Neural progenitor cell (in vitro differentiated cells): ENCODE data around the gene MN1.

ENCODE experiments used
- CTCF ChIP-seq: fragments of 200-600 bp; sonication (generic); IDR thresholded peaks from 2 replicates; pipeline ENCODE4 v1.5.1; 2017; ENCODE audit warnings: antibody characterized with exemption, mild to moderate bottlenecking
- EZH2 ChIP-seq: fragments of 200-600 bp; sonication (generic); IDR thresholded peaks from 2 replicates; pipeline ENCODE4 v1.6.1; 2017; ENCODE audit warnings: antibody characterized with exemption, mild to moderate bottlenecking, moderate library complexity
- EZH2phosphoT487 ChIP-seq: fragments of 200-600 bp; sonication (generic); IDR thresholded peaks from 2 replicates; pipeline ENCODE4 v1.6.1; 2017; ENCODE audit warnings: antibody characterized with exemption

DNA sequence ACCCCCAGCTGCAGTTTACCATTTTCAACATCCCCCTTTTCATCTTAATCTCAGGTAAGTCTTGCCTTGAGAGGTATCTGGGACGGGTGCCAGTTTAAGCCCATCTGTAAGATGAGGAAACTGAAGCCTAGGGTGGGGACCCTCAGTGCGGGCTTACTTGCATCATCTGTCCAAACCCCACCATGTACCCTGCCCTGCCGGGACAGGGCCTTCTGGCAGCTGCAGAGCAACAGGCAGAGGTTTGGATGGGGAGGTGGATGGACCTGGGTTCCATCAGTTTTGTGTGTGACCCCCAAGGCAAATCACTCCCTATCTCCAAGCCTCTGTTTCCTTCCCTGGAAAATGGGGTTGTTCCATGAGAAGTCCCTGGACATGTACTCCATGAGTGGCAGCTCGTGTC is 67.5 kb downstream of the MN1 start:
- no peak for TF ChIP-seq EZH2
- TF ChIP-seq CTCF = no peak
- no peak for TF ChIP-seq EZH2phosphoT487
